DMS114 treated with DMSO at 0.1 percent for 48 hours (cell line): ENCODE results near the gene FAHD1.

Experiments
- DNase-seq: peaks from one replicate; lab custom pipeline; 2025; ENCODE audit not compliant: unreplicated experiment; lab: John Stamatoyannopoulos, UW

Gene FAHD1

GRCh38 chr16:1826691-1827573 lies at the start of gene FAHD1, which contains the start of gene HAGH:
Gene FAHD1 (plus strand): TSS chr16:1827206. CDS start chr16:1827239, 33 bp downstream.
Gene HAGH (minus strand): TSS chr16:1826825. CDS start chr16:1826787, 38 bp downstream.
- peak; percentile 82 for DNase-seq

DNA sequence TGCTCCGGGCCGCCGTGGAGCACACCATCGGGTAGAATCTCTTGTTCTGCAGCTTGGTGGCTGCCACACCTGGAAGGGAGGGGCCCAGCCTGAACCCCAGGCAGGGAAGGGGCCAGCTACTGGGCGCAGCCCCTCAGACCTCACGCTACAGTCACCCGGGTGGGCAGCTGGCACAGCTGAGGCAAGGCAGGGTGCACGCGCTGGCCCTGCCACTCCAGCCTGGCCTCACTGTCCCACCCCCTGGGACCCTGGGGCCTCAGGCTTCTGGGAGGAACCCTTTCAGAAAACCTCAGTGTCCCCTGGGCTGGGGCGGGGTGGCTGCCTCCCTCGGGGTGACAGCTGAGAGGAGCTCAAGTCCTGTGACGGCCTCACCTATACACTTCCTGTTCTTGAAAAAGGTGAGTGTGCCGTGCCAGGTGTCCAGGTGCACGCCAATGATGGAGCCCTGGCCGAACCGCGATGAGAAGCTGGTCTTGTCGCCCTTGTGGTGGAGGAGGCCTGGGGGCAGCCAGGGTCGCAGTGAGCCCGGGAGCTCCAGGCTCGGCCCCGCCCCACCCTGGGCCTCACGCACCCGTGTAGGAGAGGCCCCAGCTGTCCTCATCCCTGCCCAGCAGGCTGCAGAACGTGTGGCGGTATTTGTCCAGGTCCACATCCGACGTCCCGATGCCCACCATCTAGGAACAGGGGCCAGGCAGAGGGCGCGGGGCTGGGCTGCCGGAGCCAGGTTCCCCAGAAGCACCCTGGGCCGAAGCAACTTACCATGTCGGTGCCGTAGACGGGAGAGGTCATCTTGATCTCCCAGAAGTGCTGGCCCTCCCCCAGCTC lies 49.4 kb upstream of the FAHD1 start:
- no peak for DNase-seq

- DNase-seq = no peak
Observed at GRCh38 chr16:1778200-1779179, 48.5 kb upstream of the FAHD1 start.

- no peak for DNase-seq
Observed at GRCh38 chr16:1779234-1779701, 47.7 kb upstream of the FAHD1 start.

- DNase-seq = no peak
Observed at GRCh38 chr16:1779741-1780676, 47.0 kb upstream of the FAHD1 start.

GRCh38 chr16:1780677-1781072 lies 46.3 kb upstream of the FAHD1 start:
- no peak for DNase-seq

GRCh38 chr16:1781254-1781653 lies 45.8 kb upstream of the FAHD1 start:
- no peak for DNase-seq

- DNase-seq = no peak
Observed at GRCh38 chr16:1781758-1782407, 45.1 kb upstream of the FAHD1 start.

DNA sequence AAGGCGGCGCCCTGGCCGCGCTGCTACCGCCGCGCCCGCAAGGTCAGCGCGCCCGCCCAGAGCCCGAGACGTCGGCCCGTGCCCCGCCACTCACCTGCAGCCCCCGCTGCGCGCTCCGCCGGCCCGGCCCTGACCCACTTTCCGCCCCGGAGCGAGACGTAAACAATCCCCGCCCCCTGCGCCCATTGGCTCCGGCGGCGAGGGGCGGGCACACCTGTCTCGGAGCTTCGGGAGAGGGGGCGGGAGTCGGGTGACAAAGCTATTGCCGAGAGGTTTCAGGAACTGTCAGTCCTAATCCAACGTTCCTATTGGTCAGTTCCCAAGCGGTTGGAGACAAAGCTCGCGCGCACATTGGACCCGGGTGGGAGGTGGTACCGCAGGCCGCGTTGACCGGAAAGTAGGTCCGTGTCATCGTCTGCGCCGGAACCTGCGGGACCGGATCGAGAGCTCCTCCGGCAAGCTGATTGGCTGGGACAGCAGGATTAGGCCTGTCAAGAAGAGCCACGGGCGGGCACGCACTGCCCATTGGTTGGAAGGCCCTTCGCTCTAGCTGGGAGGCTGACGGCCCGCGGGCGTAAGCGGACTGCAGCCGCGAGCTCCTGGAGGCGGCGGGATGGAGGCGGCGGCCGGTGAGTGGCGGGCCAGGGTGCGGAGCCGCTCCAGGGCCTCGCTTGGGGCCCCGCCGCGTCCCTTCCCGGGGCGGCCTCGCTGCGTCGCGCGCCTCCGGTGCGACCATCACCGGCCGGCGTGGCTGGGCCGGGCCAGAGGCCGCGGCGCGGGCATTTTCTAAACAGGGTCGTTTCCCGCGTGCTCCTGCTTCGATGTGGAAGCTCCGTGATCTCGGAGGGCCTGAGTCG lies 44.4 kb upstream of the FAHD1 start, which contains the start of the genes NUBP2 and SPSB3:
TSS of gene NUBP2 (plus strand) at position 553 of the 857 bp plus-strand sequence. CDS start at position 614, 61 bp downstream.
TSS of gene SPSB3 (minus strand) at position 164 of the 857 bp plus-strand sequence. CDS start 1,088 bp downstream, outside the sequence.
- DNase-seq = peak; percentile 97

GRCh38 chr16:1784977-1785845 lies 41.8 kb upstream of the FAHD1 start:
- DNase-seq = no peak

DNA sequence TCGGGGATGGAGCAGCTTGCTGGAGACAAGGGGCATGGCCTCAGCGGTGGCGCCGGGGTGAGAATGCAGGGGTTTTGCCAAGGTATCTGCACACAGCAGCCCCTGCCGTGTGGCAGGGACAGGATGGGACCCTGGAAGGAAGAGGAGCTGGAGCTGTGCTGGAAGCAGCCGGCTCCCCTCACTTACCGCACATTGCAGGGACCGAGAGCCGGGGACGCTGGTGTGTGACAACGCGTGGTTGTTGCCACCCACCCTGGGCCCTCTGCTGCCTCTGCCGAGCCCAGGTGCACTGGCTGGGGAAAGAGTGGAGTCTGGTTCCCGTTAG lies 41.2 kb upstream of the FAHD1 start:
- no peak for DNase-seq

DNA sequence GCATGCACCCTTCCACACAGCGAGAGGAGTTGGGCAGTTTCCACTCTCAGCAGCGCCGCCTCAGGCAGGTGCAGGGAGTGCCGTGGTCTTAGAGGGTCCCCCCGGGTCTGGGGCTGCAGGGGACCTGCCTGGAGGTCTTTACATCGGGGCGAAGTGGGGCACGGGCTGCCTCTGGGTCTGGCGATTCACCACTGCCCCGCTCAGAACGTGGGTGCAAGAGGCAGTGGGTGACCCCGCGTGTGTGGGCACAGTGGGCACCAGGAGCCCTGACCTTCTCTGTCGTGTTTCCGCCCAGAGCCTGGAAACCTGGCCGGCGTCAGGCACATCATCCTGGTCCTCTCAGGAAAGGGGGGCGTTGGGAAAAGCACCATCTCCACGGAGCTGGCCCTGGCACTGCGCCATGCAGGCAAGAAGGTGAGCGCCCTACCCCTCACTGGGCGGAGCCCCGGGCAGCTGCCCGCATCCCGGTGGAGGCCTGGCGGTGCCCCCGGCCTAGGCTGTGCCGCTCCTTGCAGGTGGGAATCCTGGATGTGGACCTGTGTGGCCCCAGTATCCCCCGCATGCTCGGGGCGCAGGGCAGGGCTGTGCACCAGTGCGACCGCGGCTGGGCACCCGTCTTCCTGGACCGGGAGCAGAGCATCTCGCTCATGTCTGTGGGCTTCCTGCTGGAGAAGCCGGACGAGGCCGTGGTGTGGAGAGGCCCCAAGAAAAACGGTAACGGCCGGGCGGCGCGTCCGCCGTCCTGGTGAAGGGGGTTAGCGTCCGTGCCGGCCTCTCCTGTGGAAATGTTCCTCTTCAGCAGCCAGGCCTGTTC lies 40.6 kb upstream of the FAHD1 start:
- DNase-seq = no peak

DNA sequence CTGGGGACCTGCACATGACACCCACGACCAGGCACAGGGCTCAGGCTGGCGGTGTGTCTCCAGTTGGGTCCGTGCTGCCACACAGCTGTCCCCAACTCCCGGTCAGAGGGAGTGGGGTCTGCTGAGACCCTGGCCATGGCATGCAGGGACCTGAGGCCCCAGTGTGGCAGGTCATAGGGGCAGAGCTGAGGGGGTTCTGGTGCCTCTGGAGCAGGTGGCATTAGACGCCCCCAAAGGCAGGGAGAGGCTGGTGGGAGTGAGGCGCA lies 40.0 kb upstream of the FAHD1 start:
- no peak for DNase-seq

- no peak for DNase-seq
Observed at GRCh38 chr16:1787322-1788094, 39.5 kb upstream of the FAHD1 start.

GRCh38 chr16:1788095-1788707 lies 38.8 kb upstream of the FAHD1 start:
- no peak for DNase-seq
